Memory B cell (primary cell): ENCODE data around the gene PACC1.

Experiments
- ATAC-seq: fragments of 150-1000 bp; cut with Tn5 transposase; 2 replicates; pipeline ENCODE4 v1.10.0; 2021; ENCODE audit warnings: low read depth, mild to moderate bottlenecking, moderate library complexity
- DNase-seq, 2 donors: peaks; one replicate each; pipeline ENCODE4 v3.0.0; 2022; ENCODE audit warnings: low spot score in 2 of 2
- H3K27ac Mint-ChIP-seq: one replicate; pipeline ENCODE4 v1.8.0; 2022; ENCODE audit warnings: mild to moderate bottlenecking, moderate library complexity, mixed read lengths
- H3K27me3 Mint-ChIP-seq: one replicate; pipeline ENCODE4 v1.8.0; 2022; ENCODE audit warnings: mixed read lengths
- H3K36me3 Mint-ChIP-seq: one replicate; pipeline ENCODE4 v1.8.0; 2022; ENCODE audit warnings: mild to moderate bottlenecking, mixed read lengths
- H3K4me1 Mint-ChIP-seq: one replicate; pipeline ENCODE4 v1.8.0; 2022; ENCODE audit warnings: mixed read lengths
- H3K4me3 Mint-ChIP-seq: one replicate; pipeline ENCODE4 v1.8.0; 2022; ENCODE audit warnings: mild to moderate bottlenecking, moderate library complexity, mixed read lengths
- H3K9me3 Mint-ChIP-seq: one replicate; pipeline ENCODE4 v1.8.0; 2022; ENCODE audit warnings: mixed read lengths

PACC1 gene

DNA sequence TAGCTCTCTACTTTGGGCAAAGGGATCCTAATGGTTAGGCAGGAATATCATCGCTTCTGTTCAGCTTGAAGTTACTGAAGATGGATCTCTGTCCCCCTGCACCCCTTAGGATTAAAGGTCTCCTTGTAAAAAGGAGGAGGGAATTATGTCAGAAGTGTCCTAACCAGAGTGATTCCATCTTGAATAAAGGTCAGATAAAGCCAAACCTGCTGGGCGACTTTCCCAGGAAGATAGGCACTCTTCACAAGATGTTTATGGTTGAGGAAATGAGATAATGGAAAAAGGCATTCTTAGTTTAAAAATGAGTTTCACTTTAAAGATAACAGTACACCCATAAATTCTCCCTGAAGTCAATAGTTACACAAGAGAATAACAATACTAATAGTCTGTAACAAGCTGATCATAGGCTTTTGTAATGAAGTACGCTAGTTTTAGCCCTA, 16.3 kb upstream of the PACC1 start:
- H3K4me3 Mint-ChIP-seq: no peak overlapping the region
- H3K27me3 Mint-ChIP-seq: no peaks in the 10 kb centered on the region
- DNase-seq (no peak), ATAC-seq (no peak)
- H3K36me3 Mint-ChIP-seq: peaks cover 2% of the 10 kb centered on the region
- H3K27ac Mint-ChIP-seq: peak overlapping the region; percentile 45
- H3K9me3 Mint-ChIP-seq: no peaks in the 10 kb centered on the region
- H3K4me1 Mint-ChIP-seq: peaks cover 16% of the 10 kb centered on the region

DNA sequence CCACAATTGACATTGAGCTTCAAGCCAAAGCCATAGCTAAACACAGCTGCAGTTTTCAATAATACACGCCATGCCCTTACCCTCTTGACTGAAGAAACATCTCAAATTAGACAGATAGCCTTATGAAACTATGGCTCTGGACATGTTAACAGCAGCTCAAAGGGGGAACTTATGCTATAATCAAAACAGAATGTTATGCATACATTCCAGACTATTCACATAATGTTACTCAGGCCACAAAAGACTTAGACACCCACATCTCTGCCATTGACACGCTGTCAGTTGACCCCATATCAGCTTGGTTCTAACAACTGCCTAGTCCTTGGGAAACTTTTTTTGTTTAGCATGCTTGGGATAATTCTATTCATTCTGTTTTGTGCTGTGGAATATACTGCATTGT, 15.7 kb upstream of the PACC1 start:
- Mint-ChIP-seq H3K27ac (no peak overlapping the region), H3K36me3 (peaks cover 2% of the 10 kb centered on the region), H3K9me3 (no peaks in the 10 kb centered on the region), H3K4me3 (no peak overlapping the region), H3K4me1 (peaks cover 16% of the 10 kb centered on the region), H3K27me3 (no peaks in the 10 kb centered on the region)
- ATAC-seq: no peak
- DNase-seq: no peak

DNA sequence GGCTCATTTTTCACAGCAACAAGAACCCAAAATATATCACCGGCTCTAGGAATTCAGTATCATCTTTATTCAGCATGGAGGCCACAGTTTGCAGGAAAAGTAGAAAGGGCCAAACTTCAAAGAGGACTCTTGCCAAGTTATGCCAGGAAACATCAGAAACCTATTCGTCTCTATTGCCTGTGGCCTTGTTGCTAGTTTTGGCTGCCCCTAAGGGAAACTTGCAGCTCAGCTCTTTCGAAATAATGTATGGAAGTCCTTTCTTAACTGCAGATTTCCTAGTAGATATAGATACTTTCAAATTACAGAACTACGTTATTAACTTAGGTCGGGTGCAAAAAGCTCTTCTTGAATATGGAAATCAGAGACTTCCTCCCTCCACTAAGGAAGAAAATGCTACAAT, 13.8 kb upstream of the PACC1 start:
- Mint-ChIP-seq H3K27ac (no peak overlapping the region), H3K27me3 (peaks cover 3% of the 10 kb centered on the region), H3K9me3 (no peaks in the 10 kb centered on the region), H3K4me1 (peaks cover 9% of the 10 kb centered on the region), H3K36me3 (no peaks in the 10 kb centered on the region), H3K4me3 (no peak overlapping the region)
- ATAC-seq: no peak
- DNase-seq: no peak

DNA sequence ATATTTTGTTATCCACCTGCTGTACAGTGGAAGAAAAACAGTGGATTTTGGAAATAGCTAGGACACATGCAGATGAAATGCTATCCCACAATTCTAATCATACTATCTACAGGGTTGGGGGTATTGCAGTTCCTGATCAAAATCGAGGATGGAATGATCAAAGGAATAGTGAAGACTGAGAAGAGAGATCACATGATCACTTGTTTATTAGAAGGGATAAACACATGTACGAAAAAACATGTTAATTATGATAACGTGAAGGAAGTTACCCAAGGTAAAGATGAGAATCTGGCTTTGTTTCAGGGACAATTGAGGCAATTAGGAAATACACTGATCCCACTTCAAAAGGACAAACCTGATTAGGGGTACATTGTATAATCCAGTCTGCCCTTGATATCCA, 9.2 kb upstream of the PACC1 start:
- ATAC-seq: no peak
- H3K9me3 Mint-ChIP-seq: no peaks in the 10 kb centered on the region

GRCh38 chr1:212421165-212421564, 6.5 kb upstream of the PACC1 start:
- Mint-ChIP-seq H3K27ac (no peak overlapping the region), H3K36me3 (no peaks in the 10 kb centered on the region)

More for the DNA sequence above, 9.2 kb upstream of the PACC1 start:
- Mint-ChIP-seq H3K27ac (no peak overlapping the region), H3K4me1 (no peaks in the 10 kb centered on the region), H3K4me3 (no peak overlapping the region), H3K36me3 (no peaks in the 10 kb centered on the region), H3K27me3 (peaks cover 4% of the 10 kb centered on the region)
- DNase-seq: no peak

GRCh38 chr1:212415107-212415841, 588 bp upstream of the PACC1 start:
- H3K36me3 Mint-ChIP-seq: peaks cover 7% of the 10 kb centered on the region
- H3K27me3 Mint-ChIP-seq: no peaks in the 10 kb centered on the region
- DNase-seq (peak in 1 of 2 donors; percentile 20), ATAC-seq (no peak)
- H3K27ac Mint-ChIP-seq: peak overlapping the region; percentile 96
- H3K4me1 Mint-ChIP-seq: peaks cover 34% of the 10 kb centered on the region
- no peaks in the 10 kb centered on the region for H3K9me3 Mint-ChIP-seq
- H3K4me3 Mint-ChIP-seq: peak overlapping the region; percentile 99

More at GRCh38 chr1:212421165-212421564, 6.5 kb upstream of the PACC1 start:
- DNase-seq (no peak), ATAC-seq (no peak)
- H3K9me3 Mint-ChIP-seq: no peaks in the 10 kb centered on the region
- no peak overlapping the region for H3K4me3 Mint-ChIP-seq
- peaks cover 4% of the 10 kb centered on the region for H3K27me3 Mint-ChIP-seq
- peaks cover 4% of the 10 kb centered on the region for H3K4me1 Mint-ChIP-seq

- ATAC-seq: no peak
- H3K27ac Mint-ChIP-seq: peak overlapping the region; percentile 96
- no peaks in the 10 kb centered on the region for H3K27me3 Mint-ChIP-seq
- peak overlapping the region; percentile 99 for H3K4me3 Mint-ChIP-seq
- H3K9me3 Mint-ChIP-seq: no peaks in the 10 kb centered on the region
- no peak for DNase-seq
- peaks cover 34% of the 10 kb centered on the region for H3K4me1 Mint-ChIP-seq
- H3K36me3 Mint-ChIP-seq: peaks cover 19% of the 10 kb centered on the region
Measured at GRCh38 chr1:212413902-212414327, 771 bp downstream of the PACC1 start.

DNA sequence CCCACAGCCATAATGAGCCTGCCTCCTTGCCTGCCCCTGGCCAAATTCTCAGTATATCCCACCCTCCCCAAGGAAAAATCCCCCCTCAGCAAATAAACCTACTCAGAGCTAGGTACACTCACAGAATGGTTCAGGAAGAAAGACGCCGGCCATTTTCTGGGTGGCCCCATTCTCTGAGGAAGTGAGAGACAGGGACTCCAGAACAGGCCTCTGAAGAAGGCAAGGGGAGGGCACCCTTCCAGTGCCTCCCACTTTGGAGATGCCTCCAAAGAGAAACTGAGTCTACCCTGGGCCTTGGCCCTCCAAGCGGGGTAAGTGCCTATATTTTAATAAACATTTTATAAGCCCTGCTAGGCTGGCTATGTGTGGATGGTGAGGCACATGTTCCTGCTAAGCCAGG, 2.3 kb downstream of the PACC1 start:
- Mint-ChIP-seq H3K9me3 (no peaks in the 10 kb centered on the region), H3K4me3 (no peak overlapping the region), H3K27ac (no peak overlapping the region), H3K36me3 (peaks cover 19% of the 10 kb centered on the region), H3K4me1 (peaks cover 34% of the 10 kb centered on the region), H3K27me3 (no peaks in the 10 kb centered on the region)
- no peak for DNase-seq
- no peak for ATAC-seq

GRCh38 chr1:212410231-212410820, 4.4 kb downstream of the PACC1 start:
- no peak for DNase-seq
- Mint-ChIP-seq H3K4me3 (no peak overlapping the region), H3K36me3 (peaks cover 22% of the 10 kb centered on the region), H3K27ac (no peak overlapping the region), H3K9me3 (no peaks in the 10 kb centered on the region), H3K27me3 (no peaks in the 10 kb centered on the region), H3K4me1 (peaks cover 25% of the 10 kb centered on the region)
- ATAC-seq: no peak

DNA sequence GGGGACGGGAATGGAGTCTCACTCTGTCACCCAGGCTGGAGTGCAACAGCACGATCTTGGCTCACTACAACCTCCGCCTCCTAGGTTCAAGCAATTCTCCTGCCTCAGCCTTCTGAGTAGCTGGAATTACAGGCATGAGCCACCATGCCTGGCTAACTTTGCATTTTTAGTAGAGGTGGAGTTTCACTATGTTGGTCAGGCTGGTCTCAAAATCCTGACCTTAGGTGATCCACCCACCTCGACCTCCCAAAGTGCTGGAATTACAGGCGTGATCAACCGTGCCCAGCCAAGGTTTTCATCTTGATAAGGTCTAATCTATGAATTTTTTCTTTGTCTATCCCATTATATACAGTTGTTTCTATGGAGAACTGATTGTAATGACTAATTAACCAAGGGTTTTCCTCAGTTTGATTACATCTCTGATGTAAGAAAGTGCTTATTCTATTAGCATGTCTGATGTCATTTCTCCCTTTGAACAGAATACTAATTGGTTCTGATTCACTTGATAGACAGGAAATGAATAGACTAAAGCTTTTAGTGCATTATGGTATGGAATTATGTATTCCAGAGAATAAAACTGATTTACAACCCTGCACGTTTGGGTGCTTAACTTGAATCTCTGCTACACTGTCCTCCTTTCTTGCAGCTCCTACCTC, 11.9 kb downstream of the PACC1 start:
- Mint-ChIP-seq H3K4me1 (peaks cover 14% of the 10 kb centered on the region), H3K4me3 (no peak overlapping the region), H3K36me3 (peaks cover 32% of the 10 kb centered on the region), H3K27me3 (no peaks in the 10 kb centered on the region), H3K9me3 (no peaks in the 10 kb centered on the region), H3K27ac (no peak overlapping the region)
- no peak for ATAC-seq
- no peak for DNase-seq

- peaks cover 37% of the 10 kb centered on the region for H3K36me3 Mint-ChIP-seq
- peaks cover 14% of the 10 kb centered on the region for H3K4me1 Mint-ChIP-seq
- H3K9me3 Mint-ChIP-seq: peaks cover 4% of the 10 kb centered on the region
- H3K4me3 Mint-ChIP-seq: no peak overlapping the region
- ATAC-seq (no peak), DNase-seq (no peak)
- H3K27me3 Mint-ChIP-seq: no peaks in the 10 kb centered on the region
- H3K27ac Mint-ChIP-seq: no peak overlapping the region
Measured at GRCh38 chr1:212401838-212402582, 12.7 kb downstream of the PACC1 start.

DNA sequence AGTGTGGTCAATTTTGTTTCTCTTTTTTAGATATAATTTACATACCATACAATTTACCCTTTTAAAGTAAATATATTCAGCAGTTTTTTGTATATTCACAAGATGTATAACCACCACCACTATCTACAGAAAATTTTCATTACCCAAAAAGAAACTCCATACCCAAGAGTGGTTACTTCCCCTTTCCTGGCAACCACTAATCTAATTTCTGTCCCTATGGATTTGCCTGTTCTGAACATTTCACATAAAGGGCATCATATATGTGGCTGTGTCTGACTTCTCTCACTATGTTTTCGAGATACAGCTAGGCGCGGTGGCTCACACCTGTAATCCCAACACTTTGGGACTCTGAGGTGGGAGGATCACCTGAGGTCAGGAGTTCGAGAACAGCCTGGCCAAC, 13.6 kb downstream of the PACC1 start:
- ATAC-seq (no peak), DNase-seq (no peak)
- Mint-ChIP-seq H3K27ac (no peak overlapping the region), H3K27me3 (no peaks in the 10 kb centered on the region), H3K36me3 (peaks cover 43% of the 10 kb centered on the region), H3K4me3 (no peak overlapping the region), H3K9me3 (peaks cover 7% of the 10 kb centered on the region), H3K4me1 (peaks cover 14% of the 10 kb centered on the region)

DNA sequence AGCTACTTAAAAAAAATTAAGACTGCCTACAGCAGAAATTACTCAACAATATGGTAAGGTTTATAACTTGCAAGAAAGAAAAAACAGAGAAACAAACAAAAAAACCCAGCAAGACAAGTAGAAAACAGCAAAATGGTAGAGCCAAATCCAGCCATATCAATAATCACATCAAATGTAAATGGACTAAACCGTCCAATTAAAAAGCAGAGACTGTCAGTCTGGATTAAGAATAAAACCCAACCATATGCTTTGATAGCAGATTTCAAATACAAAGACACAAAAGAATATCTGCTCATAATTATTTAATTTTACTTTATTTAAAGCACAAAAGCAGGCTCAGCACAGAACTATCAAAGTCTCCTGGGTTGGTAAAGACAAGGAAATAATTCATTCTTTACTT, 17.5 kb downstream of the PACC1 start:
- no peak overlapping the region for H3K27ac Mint-ChIP-seq
- peaks cover 35% of the 10 kb centered on the region for H3K36me3 Mint-ChIP-seq
- H3K27me3 Mint-ChIP-seq: no peaks in the 10 kb centered on the region
- no peak overlapping the region for H3K4me3 Mint-ChIP-seq
- ATAC-seq: no peak
- DNase-seq: no peak
- H3K9me3 Mint-ChIP-seq: peaks cover 12% of the 10 kb centered on the region
- H3K4me1 Mint-ChIP-seq: peaks cover 6% of the 10 kb centered on the region

GRCh38 chr1:212396638-212397037, 18.0 kb downstream of the PACC1 start:
- Mint-ChIP-seq H3K4me3 (no peak overlapping the region), H3K27me3 (no peaks in the 10 kb centered on the region), H3K4me1 (peaks cover 6% of the 10 kb centered on the region), H3K36me3 (peaks cover 37% of the 10 kb centered on the region), H3K27ac (no peak overlapping the region), H3K9me3 (peaks cover 12% of the 10 kb centered on the region)
- ATAC-seq: no peak
- no peak for DNase-seq
